ENCODE data around the gene AIFM2.
"Not testable (repeated sequence)": the region's sequence is repeated elsewhere in the genome, so short reads cannot be mapped to it uniquely, and the experiment has no call there.

AIFM2 gene

GRCh38 chr10:70162151-70162891, 29.7 kb upstream of the AIFM2 start:
- H3K4me3 ChIP-seq (ENCODE audit: insufficient read length, low read depth): no peak overlapping the region
- H3K36me3 ChIP-seq (ENCODE audit: insufficient read depth, insufficient read length, low read length): peaks cover 67% of the 10 kb centered on the region
- no peaks in the 10 kb centered on the region for H3K27me3 ChIP-seq (ENCODE audit: insufficient read depth, insufficient read length)
- no peak for TF ChIP-seq YY1 (IDR thresholded peaks at IDR 0.05; ENCODE audit: insufficient read depth, insufficient read length)
- no peak for TF ChIP-seq SUZ12 (IDR thresholded peaks at IDR 0.05; ENCODE audit: extremely low read depth, insufficient read depth, insufficient read length)
- no peak for TF ChIP-seq ZNF274 (IDR thresholded peaks at IDR 0.05; ENCODE audit: low read depth, low read length)
- DNase-seq (ENCODE audit: low read depth, low spot score): no peak
- H3K9ac ChIP-seq (ENCODE audit: insufficient read length, low read depth): no peak overlapping the region
- no peaks in the 10 kb centered on the region for H3K9me3 ChIP-seq (ENCODE audit: insufficient read depth, low read length)
- no peaks in the 10 kb centered on the region for H3K4me1 ChIP-seq (ENCODE audit: insufficient read depth, insufficient read length)

GRCh38 chr10:70160798-70161197, 28.2 kb upstream of the AIFM2 start:
- DNase-seq (ENCODE audit: low read depth, low spot score): no peak
- no peak for TF ChIP-seq ZNF274 (IDR thresholded peaks at IDR 0.05; ENCODE audit: low read depth, low read length)
- TF ChIP-seq SUZ12 (IDR thresholded peaks at IDR 0.05; ENCODE audit: extremely low read depth, insufficient read depth, insufficient read length): no peak
- TF ChIP-seq YY1 (IDR thresholded peaks at IDR 0.05; ENCODE audit: insufficient read depth, insufficient read length): no peak
- Histone ChIP-seq H3K4me3 (ENCODE audit: insufficient read length, low read depth) (no peak overlapping the region), H3K27me3 (ENCODE audit: insufficient read depth, insufficient read length) (no peaks in the 10 kb centered on the region), H3K4me1 (ENCODE audit: insufficient read depth, insufficient read length) (no peaks in the 10 kb centered on the region), H3K9me3 (ENCODE audit: insufficient read depth, low read length) (no peaks in the 10 kb centered on the region), H3K9ac (ENCODE audit: insufficient read length, low read depth) (no peak overlapping the region), H3K36me3 (ENCODE audit: insufficient read depth, insufficient read length, low read length) (peaks cover 74% of the 10 kb centered on the region)

- not testable (repeated sequence) for H3K4me1 ChIP-seq (ENCODE audit: insufficient read depth, insufficient read length); H3K4me3 ChIP-seq (ENCODE audit: insufficient read length, low read depth); H3K9me3 ChIP-seq (ENCODE audit: insufficient read depth, low read length); H3K27me3 ChIP-seq (ENCODE audit: insufficient read depth, insufficient read length); DNase-seq (ENCODE audit: low read depth, low spot score); H3K9ac ChIP-seq (ENCODE audit: insufficient read length, low read depth)
- H3K36me3 ChIP-seq (ENCODE audit: insufficient read depth, insufficient read length, low read length): peaks cover 67% of the 10 kb centered on the region
These were observed 26.7 kb upstream of the AIFM2 start for GRCh38 chr10:70159366-70159765.

- Histone ChIP-seq H3K36me3 (ENCODE audit: insufficient read depth, insufficient read length, low read length) (peaks cover 70% of the 10 kb centered on the region), H3K9me3 (ENCODE audit: insufficient read depth, low read length) (no peaks in the 10 kb centered on the region), H3K4me1 (ENCODE audit: insufficient read depth, insufficient read length) (no peaks in the 10 kb centered on the region), H3K27me3 (ENCODE audit: insufficient read depth, insufficient read length) (no peaks in the 10 kb centered on the region), H3K9ac (ENCODE audit: insufficient read length, low read depth) (no peak overlapping the region), H3K4me3 (ENCODE audit: insufficient read length, low read depth) (no peak overlapping the region)
- no peak for DNase-seq (ENCODE audit: low read depth, low spot score)
- TF ChIP-seq ZNF274 (IDR thresholded peaks at IDR 0.05; ENCODE audit: low read depth, low read length) (no peak), SUZ12 (IDR thresholded peaks at IDR 0.05; ENCODE audit: extremely low read depth, insufficient read depth, insufficient read length) (no peak), YY1 (IDR thresholded peaks at IDR 0.05; ENCODE audit: insufficient read depth, insufficient read length) (no peak)
These were observed 25.5 kb upstream of the AIFM2 start for GRCh38 chr10:70158113-70158512.

GRCh38 chr10:70155255-70155838, 22.7 kb upstream of the AIFM2 start:
- Histone ChIP-seq H3K4me1 (ENCODE audit: insufficient read depth, insufficient read length) (no peaks in the 10 kb centered on the region), H3K9ac (ENCODE audit: insufficient read length, low read depth) (no peak overlapping the region), H3K36me3 (ENCODE audit: insufficient read depth, insufficient read length, low read length) (peaks cover 80% of the 10 kb centered on the region), H3K27me3 (ENCODE audit: insufficient read depth, insufficient read length) (no peaks in the 10 kb centered on the region), H3K9me3 (ENCODE audit: insufficient read depth, low read length) (no peaks in the 10 kb centered on the region), H3K4me3 (ENCODE audit: insufficient read length, low read depth) (no peak overlapping the region)
- TF ChIP-seq SUZ12 (IDR thresholded peaks at IDR 0.05; ENCODE audit: extremely low read depth, insufficient read depth, insufficient read length): no peak
- no peak for TF ChIP-seq YY1 (IDR thresholded peaks at IDR 0.05; ENCODE audit: insufficient read depth, insufficient read length)
- no peak for TF ChIP-seq ZNF274 (IDR thresholded peaks at IDR 0.05; ENCODE audit: low read depth, low read length)
- no peak for DNase-seq (ENCODE audit: low read depth, low spot score)

GRCh38 chr10:70148516-70148915, 15.9 kb upstream of the AIFM2 start:
- DNase-seq (ENCODE audit: low read depth, low spot score): no peak
- H3K9ac ChIP-seq (ENCODE audit: insufficient read length, low read depth): no peak overlapping the region
- no peaks in the 10 kb centered on the region for H3K27me3 ChIP-seq (ENCODE audit: insufficient read depth, insufficient read length)
- H3K4me1 ChIP-seq (ENCODE audit: insufficient read depth, insufficient read length): peaks cover 4% of the 10 kb centered on the region
- H3K4me3 ChIP-seq (ENCODE audit: insufficient read length, low read depth): no peak overlapping the region
- no peaks in the 10 kb centered on the region for H3K9me3 ChIP-seq (ENCODE audit: insufficient read depth, low read length)
- H3K36me3 ChIP-seq (ENCODE audit: insufficient read depth, insufficient read length, low read length): peaks cover 53% of the 10 kb centered on the region
- TF ChIP-seq YY1 (IDR thresholded peaks at IDR 0.05; ENCODE audit: insufficient read depth, insufficient read length) (no peak), ZNF274 (IDR thresholded peaks at IDR 0.05; ENCODE audit: low read depth, low read length) (no peak), SUZ12 (IDR thresholded peaks at IDR 0.05; ENCODE audit: extremely low read depth, insufficient read depth, insufficient read length) (no peak)

GRCh38 chr10:70147259-70147625, 14.6 kb upstream of the AIFM2 start:
- peak overlapping the region; percentile 53 for H3K9ac ChIP-seq (ENCODE audit: insufficient read length, low read depth)
- no peak for DNase-seq (ENCODE audit: low read depth, low spot score)
- no peaks in the 10 kb centered on the region for H3K27me3 ChIP-seq (ENCODE audit: insufficient read depth, insufficient read length)
- peaks cover 42% of the 10 kb centered on the region for H3K36me3 ChIP-seq (ENCODE audit: insufficient read depth, insufficient read length, low read length)
- H3K9me3 ChIP-seq (ENCODE audit: insufficient read depth, low read length): no peaks in the 10 kb centered on the region
- TF ChIP-seq ZNF274 (IDR thresholded peaks at IDR 0.05; ENCODE audit: low read depth, low read length) (no peak), SUZ12 (IDR thresholded peaks at IDR 0.05; ENCODE audit: extremely low read depth, insufficient read depth, insufficient read length) (no peak), YY1 (IDR thresholded peaks at IDR 0.05; ENCODE audit: insufficient read depth, insufficient read length) (no peak)
- H3K4me3 ChIP-seq (ENCODE audit: insufficient read length, low read depth): no peak overlapping the region
- H3K4me1 ChIP-seq (ENCODE audit: insufficient read depth, insufficient read length): peaks cover 4% of the 10 kb centered on the region
